HCT116 (cell line): ENCODE measurements around the gene MAST4. TPM values are rescaled to one million over a fixed set of nuclear protein-coding genes. Genes with fewer than 3 reads are reported as not detected.

Experiments
- ATAC-seq: fragments of 200-7000 bp; cut with Tn5 transposase; 2 replicates; pipeline ENCODE4 v1.9.1; 2020; ENCODE audit warnings: mild to moderate bottlenecking, moderate library complexity
- BruUV-seq: library from RNA; stranded (reverse); fragments of 400-500 nt; replicated peaks from 2 replicates; lab custom pipeline; 2021; lab: Mats Ljungman, UMichigan
- CTCF ChIA-PET: fragments of 300-600 bp; sonication (Branson Sonifier 250); formaldehyde crosslinking; loops from one replicate; lab custom pipeline; 2021; ENCODE audit warnings: antibody characterized with exemption; lab: Charles Lee
- POLR2A ChIA-PET: fragments of 300-600, 350-600 bp; sonication (Branson Sonifier 250); formaldehyde crosslinking; loops from one replicate; lab custom pipeline; 2021; ENCODE audit warnings: antibody characterized with exemption; lab: Charles Lee
- RAD21 ChIA-PET, 2 experiments: fragments of 300-600 bp; sonication (Branson Sonifier 250); formaldehyde crosslinking; loops; one replicate each; lab custom pipeline; 2023; ENCODE audit warnings: low total read pairs in 2 of 2; ENCODE audit not compliant: uncharacterized antibody in 2 of 2, unreplicated experiment in 2 of 2, low non-redundant PET in 1 of 2; lab: Charles Lee
- DNase-seq: peaks from one replicate; pipeline ENCODE4 v3.0.0-alpha.2; 2010; ENCODE audit warnings: low read depth, low spot score
- H2AFZ ChIP-seq: fragments of 200-600 bp; shearing (Covaris generic), sonication (generic); 2 replicates; pipeline ENCODE4 v1.6.1; 2017; ENCODE audit warnings: low read depth, mixed run types, mixed read lengths, antibody characterized with exemption, low read length; ENCODE audit not compliant: poor library complexity, severe bottlenecking
- H3K27ac ChIP-seq: 2 replicates; pipeline ENCODE4 v1.5.1; 2012; ENCODE audit warnings: low read depth, low read length
- H3K27me3 ChIP-seq: fragments of 200-600 bp; sonication (generic); 2 replicates; pipeline ENCODE4 v1.6.1; 2016; ENCODE audit warnings: mixed run types, low read length, mixed read lengths; ENCODE audit not compliant: insufficient read depth
- H3K36me3 ChIP-seq, 2 experiments: fragments of 200-500 bp in 1 of 2; fragments of 200-600 bp in 1 of 2; sonication (Bioruptor generic) in 1 of 2; sonication (generic) in 1 of 2; 2 replicates each; pipeline versions ENCODE4 v1.5.1 to v1.6.1; 2014 to 2016; ENCODE audit warnings: low read length in 2 of 2, inconsistent platforms in 1 of 2, mixed read lengths in 1 of 2, mixed run types in 1 of 2; ENCODE audit not compliant: insufficient read depth in 2 of 2, control insufficient read depth in 1 of 2
- H3K4me1 ChIP-seq, 2 experiments: fragments of 200-600 bp in 1 of 2; sonication (generic) in 1 of 2; 2 replicates each; pipeline versions ENCODE4 v1.5.1 to v1.6.1; 2012 to 2017; ENCODE audit warnings: low read length in 2 of 2, inconsistent platforms in 1 of 2, mild to moderate bottlenecking in 1 of 2, mixed read lengths in 1 of 2, mixed run types in 1 of 2, moderate library complexity in 1 of 2; ENCODE audit not compliant: insufficient read depth in 2 of 2, control insufficient read depth in 1 of 2
- H3K4me2 ChIP-seq: fragments of 200-600 bp; sonication (generic); 2 replicates; pipeline ENCODE4 v1.6.1; 2017; ENCODE audit warnings: mixed run types, low read length, mixed read lengths
- H3K4me3 ChIP-seq, 2 experiments: fragments of 200-600 bp in 1 of 2; sonication (generic) in 1 of 2; replicated peaks in 1 of 2; 2 replicates each; pipeline ENCODE4 v1.5.1; 2011 to 2016; ENCODE audit warnings: low read length in 2 of 2, control low read depth in 1 of 2, low read depth in 1 of 2, mild to moderate bottlenecking in 1 of 2, mixed read lengths in 1 of 2, mixed run types in 1 of 2
- H3K79me2 ChIP-seq: fragments of 200-600 bp; sonication (generic); 2 replicates; pipeline ENCODE4 v1.6.1; 2017; ENCODE audit warnings: mild to moderate bottlenecking, mixed run types, low read length, moderate library complexity, mixed read lengths; ENCODE audit not compliant: insufficient read depth
- H3K9ac ChIP-seq: fragments of 200-600 bp; sonication (generic); 2 replicates; pipeline ENCODE4 v1.6.1; 2016; ENCODE audit warnings: low read length, mixed read lengths
- H3K9me2 ChIP-seq: fragments of 200-600 bp; sonication (generic), shearing (Covaris generic); 2 replicates; pipeline ENCODE4 v1.6.1; 2017; ENCODE audit warnings: mixed run types, mild to moderate bottlenecking, moderate library complexity; ENCODE audit not compliant: insufficient read depth
- H3K9me3 ChIP-seq, 2 experiments: fragments of 200-500 bp in 1 of 2; fragments of 200-600 bp in 1 of 2; sonication (Bioruptor generic) in 1 of 2; sonication (generic) in 1 of 2; 2 replicates each; pipeline ENCODE4 v1.6.1; 2014 to 2017; ENCODE audit warnings: low read length in 2 of 2, mixed read lengths in 2 of 2, inconsistent platforms in 1 of 2, low read depth in 1 of 2, mild to moderate bottlenecking in 1 of 2, mixed run types in 1 of 2, moderate library complexity in 1 of 2; ENCODE audit not compliant: control insufficient read depth in 1 of 2, insufficient read depth in 1 of 2
- H4K20me1 ChIP-seq: fragments of 200-600 bp; sonication (generic), shearing (Covaris generic); 2 replicates; pipeline ENCODE4 v1.6.1; 2017; ENCODE audit warnings: mixed run types, mild to moderate bottlenecking, moderate library complexity; ENCODE audit not compliant: insufficient read depth
- CBX3 ChIP-seq: IDR thresholded peaks from 2 replicates; pipeline ENCODE4 v1.6.1; 2012; ENCODE audit warnings: low read depth
- CEBPB ChIP-seq: IDR thresholded peaks from 2 replicates; pipeline ENCODE4 v1.6.1; 2012; ENCODE audit warnings: low read depth
- ELF1 ChIP-seq: IDR thresholded peaks from 2 replicates; pipeline ENCODE4 v1.6.1; 2012; ENCODE audit warnings: low read depth, borderline replicate concordance
- JUND ChIP-seq: IDR thresholded peaks from 2 replicates; pipeline ENCODE4 v1.6.1; 2012
- SIN3A ChIP-seq: IDR thresholded peaks from 2 replicates; pipeline ENCODE4 v1.6.1; 2012; ENCODE audit warnings: low read depth
- YY1 ChIP-seq: IDR thresholded peaks from 2 replicates; pipeline ENCODE4 v1.6.1; 2011; ENCODE audit warnings: low read length, low read depth, moderate library complexity, mild to moderate bottlenecking; ENCODE audit not compliant: insufficient replicate concordance; ENCODE audit errors: extremely low read depth
- ZNF274 ChIP-seq: fragments of 200-500 bp; sonication (Bioruptor generic); IDR thresholded peaks from 2 replicates; pipeline ENCODE4 v1.6.1; 2014; ENCODE audit warnings: mild to moderate bottlenecking, low read depth, low read length, inconsistent platforms
- intact Hi-C: fragments of 100-400 bp; cut with micrococcal nuclease; formaldehyde crosslinking; loops from 2 replicates; pipeline ENCODE4 v1.10.0; 2022
- total RNA-seq: library from RNA; stranded (reverse); gene quantifications from one replicate; pipeline ENCODE4 v1.2.1, GENCODE V29; 2021; ENCODE audit not compliant: unreplicated experiment
- TF ChIP-seq, protein P1 (sequence below), 3 experiments: fragments of 200-600 bp in 1 of 3; sonication (generic) in 1 of 3; IDR thresholded peaks in 2 of 3; conservative IDR thresholded peaks in 1 of 3; 2 replicates each; pipeline ENCODE4 v1.5.1; 2012 to 2017; ENCODE audit warnings: low read depth in 2 of 3, low read length in 2 of 3, antibody characterized with exemption in 1 of 3, borderline replicate concordance in 1 of 3, control low read depth in 1 of 3, mild to moderate bottlenecking in 1 of 3, mixed read lengths in 1 of 3, mixed run types in 1 of 3, moderate library complexity in 1 of 3; ENCODE audit not compliant: insufficient read depth in 1 of 3
- TF ChIP-seq, protein P2 (sequence below): IDR thresholded peaks from 2 replicates; pipeline ENCODE4 v1.6.1; 2012

Gene MAST4
- total RNA-seq, 1 experiment from 2014 or later = 1.1 TPM

DNA sequence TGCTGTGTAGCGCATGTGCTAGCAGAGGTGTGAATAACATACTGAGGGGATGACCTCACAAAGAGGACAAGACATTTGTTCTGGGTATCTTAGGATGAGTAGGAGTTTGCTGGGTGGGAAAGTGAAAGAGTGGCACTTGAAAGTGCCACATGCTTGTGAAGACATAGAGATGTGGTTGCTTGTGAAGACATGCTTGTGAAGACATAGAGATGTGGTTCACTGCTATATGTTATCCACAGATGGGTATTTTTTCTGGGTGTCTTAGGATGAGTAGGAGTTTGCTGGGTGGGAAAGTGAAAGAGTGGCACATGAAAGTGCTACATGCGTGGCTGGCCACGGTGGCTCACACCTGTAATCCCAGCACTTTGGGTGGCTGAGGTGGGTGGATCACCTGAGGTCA lies 63.6 kb downstream of the MAST4 start:
- ChIA-PET RAD21 (no interaction called here), POLR2A (no interaction called here), CTCF (no interaction called here)
- H4K20me1 ChIP-seq = no peaks in the 10 kb centered on the region
- no peaks in the 10 kb centered on the region for H3K9me2 ChIP-seq
- H3K27me3 ChIP-seq = peaks cover 27% of the 10 kb centered on the region
- DNase-seq (no peak), ATAC-seq (no peak)
- no peaks in the 10 kb centered on the region for H3K4me1 ChIP-seq
- no peak overlapping the region for H3K27ac ChIP-seq
- H3K9me3 ChIP-seq = no peaks in the 10 kb centered on the region
- no peaks in the 10 kb centered on the region for H3K36me3 ChIP-seq
- H2AFZ ChIP-seq = no peak overlapping the region
- intact Hi-C loops = no loop called here
- H3K4me2 ChIP-seq = no peak overlapping the region
- H3K9ac ChIP-seq = no peak overlapping the region
- BruUV-seq = no TSS peak
- TF ChIP-seq CEBPB (no peak), CBX3 (no peak), JUND (no peak), YY1 (no peak), ZNF274 (no peak)
- TF ChIP-seq, protein P1, sequence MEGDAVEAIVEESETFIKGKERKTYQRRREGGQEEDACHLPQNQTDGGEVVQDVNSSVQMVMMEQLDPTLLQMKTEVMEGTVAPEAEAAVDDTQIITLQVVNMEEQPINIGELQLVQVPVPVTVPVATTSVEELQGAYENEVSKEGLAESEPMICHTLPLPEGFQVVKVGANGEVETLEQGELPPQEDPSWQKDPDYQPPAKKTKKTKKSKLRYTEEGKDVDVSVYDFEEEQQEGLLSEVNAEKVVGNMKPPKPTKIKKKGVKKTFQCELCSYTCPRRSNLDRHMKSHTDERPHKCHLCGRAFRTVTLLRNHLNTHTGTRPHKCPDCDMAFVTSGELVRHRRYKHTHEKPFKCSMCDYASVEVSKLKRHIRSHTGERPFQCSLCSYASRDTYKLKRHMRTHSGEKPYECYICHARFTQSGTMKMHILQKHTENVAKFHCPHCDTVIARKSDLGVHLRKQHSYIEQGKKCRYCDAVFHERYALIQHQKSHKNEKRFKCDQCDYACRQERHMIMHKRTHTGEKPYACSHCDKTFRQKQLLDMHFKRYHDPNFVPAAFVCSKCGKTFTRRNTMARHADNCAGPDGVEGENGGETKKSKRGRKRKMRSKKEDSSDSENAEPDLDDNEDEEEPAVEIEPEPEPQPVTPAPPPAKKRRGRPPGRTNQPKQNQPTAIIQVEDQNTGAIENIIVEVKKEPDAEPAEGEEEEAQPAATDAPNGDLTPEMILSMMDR (IDR thresholded peaks at IDR 0.05 in 2 of 3, conservative IDR thresholded peaks at IDR 0.05 in 1 of 3; ENCODE audit: borderline replicate concordance in 1 of 3, insufficient read depth in 1 of 3, low read depth in 2 of 3, low read length in 2 of 3) = no peak
- H3K79me2 ChIP-seq = no peaks in the 10 kb centered on the region
- H3K4me3 ChIP-seq = no peak overlapping the region

DNA sequence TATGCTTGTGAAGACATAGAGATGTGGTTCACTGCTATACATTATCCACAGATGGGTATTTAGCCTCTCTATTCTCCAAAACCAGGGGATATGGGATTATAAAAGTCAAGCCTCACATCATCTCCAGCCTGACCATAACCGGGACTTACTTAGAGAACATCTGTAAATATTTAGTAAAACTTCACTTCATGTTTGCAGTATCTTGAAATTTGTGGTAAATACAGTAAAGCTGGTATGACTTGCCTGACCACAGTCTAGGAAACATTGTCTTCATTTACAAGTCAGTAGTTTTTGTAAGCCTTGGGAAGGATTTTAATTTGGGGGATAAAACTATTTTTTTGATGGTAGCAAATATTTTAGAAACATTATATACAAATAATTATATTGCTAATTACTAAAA lies 64.2 kb downstream of the MAST4 start:
- intact Hi-C loops = no loop called here
- peaks cover 29% of the 10 kb centered on the region for H3K27me3 ChIP-seq
- ATAC-seq (no peak), DNase-seq (no peak)
- H3K36me3 ChIP-seq = no peaks in the 10 kb centered on the region
- H3K9ac ChIP-seq = no peak overlapping the region
- no peaks in the 10 kb centered on the region for H3K9me2 ChIP-seq
- POLR2A ChIA-PET = no interaction called here
- BruUV-seq = no TSS peak
- RAD21 ChIA-PET = no interaction called here
- no peak overlapping the region for H2AFZ ChIP-seq
- TF ChIP-seq, protein P2, sequence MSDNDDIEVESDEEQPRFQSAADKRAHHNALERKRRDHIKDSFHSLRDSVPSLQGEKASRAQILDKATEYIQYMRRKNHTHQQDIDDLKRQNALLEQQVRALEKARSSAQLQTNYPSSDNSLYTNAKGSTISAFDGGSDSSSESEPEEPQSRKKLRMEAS = no peak
- TF ChIP-seq ELF1 (no peak), JUND (no peak), SIN3A (no peak)
- H3K4me1 ChIP-seq = no peaks in the 10 kb centered on the region
- H3K9me3 ChIP-seq = no peaks in the 10 kb centered on the region
- H3K27ac ChIP-seq = no peak overlapping the region
- H3K4me2 ChIP-seq = no peak overlapping the region
- CTCF ChIA-PET = no interaction called here
- no peaks in the 10 kb centered on the region for H4K20me1 ChIP-seq
- no peak overlapping the region for H3K4me3 ChIP-seq
- no peaks in the 10 kb centered on the region for H3K79me2 ChIP-seq
